Esophagus squamous epithelium (tissue), 4 donors: ENCODE measurements around the gene EPB41L5.

Experiments
- CTCF ChIP-seq, 6 experiments: fragments of 450-650 bp in 4 of 6; fragments of 200-600 bp in 2 of 6; sonication (generic) in 2 of 6; IDR thresholded peaks; one replicate each; pipeline ENCODE4 v1.5.1; 2016 to 2019; ENCODE audit warnings: antibody characterized with exemption in 6 of 6, mild to moderate bottlenecking in 4 of 6, moderate library complexity in 4 of 6
- POLR2A ChIP-seq, 4 donors: fragments of 450-650 bp; IDR thresholded peaks; one replicate each; pipeline ENCODE4 v1.6.1; 2017; ENCODE audit warnings: antibody characterized with exemption in 4 of 4, mild to moderate bottlenecking in 4 of 4, moderate library complexity in 3 of 4

- TF ChIP-seq CTCF (IDR thresholded peaks at IDR 0.05) (no peak), POLR2A (IDR thresholded peaks at IDR 0.05) (no peak)
These were observed 23.3 kb downstream of the EPB41L5 start for GRCh38 chr2:120036145-120036544.
